ENCODE measurements around the gene AMH. TPM values are rescaled to one million over a fixed set of nuclear protein-coding genes. Genes with fewer than 3 reads are reported as not detected.

The AMH gene
- total and polyA plus RNA-seq, 9 donors = 1.5 to 13.3 (median 6.8) TPM

- H3K27me3 ChIP-seq (ENCODE audit: control insufficient read depth, insufficient read depth, low read length) = peaks cover 40% of the 10 kb centered on the region
- WGBS (ENCODE audit: insufficient coverage) = 86% methylated on average over 13 of the region's 21 CpGs
- H3K9me3 ChIP-seq (replicated peaks; ENCODE audit: control insufficient read depth, low read depth, low read length) = no peaks in the 10 kb centered on the region
- H3K27ac ChIP-seq (ENCODE audit: low read length) = no peak overlapping the region
- H3K4me1 ChIP-seq (ENCODE audit: control insufficient read depth, insufficient read depth, low read length) = peaks cover 34% of the 10 kb centered on the region
- DNase-seq = no peak
- H3K36me3 ChIP-seq (ENCODE audit: control insufficient read depth, insufficient read depth, low read length) = peaks cover 72% of the 10 kb centered on the region
- no peak overlapping the region for H3K4me3 ChIP-seq (ENCODE audit: low read length)
These were observed 750 bp upstream of the AMH start for GRCh38 chr19:2248136-2249009.

GRCh38 chr19:2249880-2250765 is 1.0 kb downstream of the AMH start:
- no peak for DNase-seq
- Histone ChIP-seq H3K27ac (ENCODE audit: low read length) (no peak overlapping the region), H3K4me3 (ENCODE audit: low read length) (no peak overlapping the region), H3K27me3 (ENCODE audit: control insufficient read depth, insufficient read depth, low read length) (peaks cover 48% of the 10 kb centered on the region), H3K9me3 (replicated peaks; ENCODE audit: control insufficient read depth, low read depth, low read length) (no peaks in the 10 kb centered on the region), H3K36me3 (ENCODE audit: control insufficient read depth, insufficient read depth, low read length) (peaks cover 60% of the 10 kb centered on the region), H3K4me1 (ENCODE audit: control insufficient read depth, insufficient read depth, low read length) (peaks cover 47% of the 10 kb centered on the region)
- WGBS (ENCODE audit: insufficient coverage) = 27% methylated on average over 43 of the region's 43 CpGs

- WGBS (ENCODE audit: insufficient coverage) = 9% methylated on average over 40 of the region's 40 CpGs
- peaks cover 53% of the 10 kb centered on the region for H3K4me1 ChIP-seq (ENCODE audit: control insufficient read depth, insufficient read depth, low read length)
- H3K27me3 ChIP-seq (ENCODE audit: control insufficient read depth, insufficient read depth, low read length) = peaks cover 48% of the 10 kb centered on the region
These were observed 1.6 kb downstream of the AMH start for GRCh38 chr19:2250766-2251105.

GRCh38 chr19:2251106-2252054 is 2.3 kb downstream of the AMH start:
- peaks cover 48% of the 10 kb centered on the region for H3K27me3 ChIP-seq (ENCODE audit: control insufficient read depth, insufficient read depth, low read length)

More at GRCh38 chr19:2250766-2251105, 1.6 kb downstream of the AMH start:
- no peak overlapping the region for H3K4me3 ChIP-seq (ENCODE audit: low read length)
- no peak for DNase-seq
- H3K36me3 ChIP-seq (ENCODE audit: control insufficient read depth, insufficient read depth, low read length) = peaks cover 54% of the 10 kb centered on the region
- no peak overlapping the region for H3K27ac ChIP-seq (ENCODE audit: low read length)
- H3K9me3 ChIP-seq (replicated peaks; ENCODE audit: control insufficient read depth, low read depth, low read length) = no peaks in the 10 kb centered on the region

GRCh38 chr19:2252055-2252796 is 3.1 kb downstream of the AMH start:
- H3K4me3 ChIP-seq (ENCODE audit: low read length) = no peak overlapping the region
- peaks cover 56% of the 10 kb centered on the region for H3K4me1 ChIP-seq (ENCODE audit: control insufficient read depth, insufficient read depth, low read length)
- H3K9me3 ChIP-seq (replicated peaks; ENCODE audit: control insufficient read depth, low read depth, low read length) = no peaks in the 10 kb centered on the region
- peaks cover 48% of the 10 kb centered on the region for H3K27me3 ChIP-seq (ENCODE audit: control insufficient read depth, insufficient read depth, low read length)
- no peak overlapping the region for H3K27ac ChIP-seq (ENCODE audit: low read length)
- 14% methylated on average over 69 of the region's 74 CpGs for WGBS (ENCODE audit: insufficient coverage)
- H3K36me3 ChIP-seq (ENCODE audit: control insufficient read depth, insufficient read depth, low read length) = peaks cover 39% of the 10 kb centered on the region
- DNase-seq = no peak

More at GRCh38 chr19:2251106-2252054, 2.3 kb downstream of the AMH start:
- 10% methylated on average over 122 of the region's 125 CpGs for WGBS (ENCODE audit: insufficient coverage)
- DNase-seq = no peak
- peaks cover 56% of the 10 kb centered on the region for H3K4me1 ChIP-seq (ENCODE audit: control insufficient read depth, insufficient read depth, low read length)
- H3K9me3 ChIP-seq (replicated peaks; ENCODE audit: control insufficient read depth, low read depth, low read length) = no peaks in the 10 kb centered on the region
- no peak overlapping the region for H3K27ac ChIP-seq (ENCODE audit: low read length)
- no peak overlapping the region for H3K4me3 ChIP-seq (ENCODE audit: low read length)
- peaks cover 48% of the 10 kb centered on the region for H3K36me3 ChIP-seq (ENCODE audit: control insufficient read depth, insufficient read depth, low read length)

- Histone ChIP-seq H3K27me3 (ENCODE audit: control insufficient read depth, insufficient read depth, low read length) (peaks cover 48% of the 10 kb centered on the region), H3K27ac (ENCODE audit: low read length) (no peak overlapping the region), H3K4me1 (ENCODE audit: control insufficient read depth, insufficient read depth, low read length) (peaks cover 58% of the 10 kb centered on the region), H3K9me3 (replicated peaks; ENCODE audit: control insufficient read depth, low read depth, low read length) (no peaks in the 10 kb centered on the region), H3K36me3 (ENCODE audit: control insufficient read depth, insufficient read depth, low read length) (peaks cover 34% of the 10 kb centered on the region), H3K4me3 (ENCODE audit: low read length) (no peak overlapping the region)
- WGBS (ENCODE audit: insufficient coverage) = 8% methylated on average over 16 of the region's 18 CpGs
- no peak for DNase-seq
These were observed 3.6 kb downstream of the AMH start for GRCh38 chr19:2252797-2253105.

- H3K4me1 ChIP-seq (ENCODE audit: control insufficient read depth, insufficient read depth, low read length) = peaks cover 58% of the 10 kb centered on the region
- peaks cover 28% of the 10 kb centered on the region for H3K36me3 ChIP-seq (ENCODE audit: control insufficient read depth, insufficient read depth, low read length)
- H3K9me3 ChIP-seq (replicated peaks; ENCODE audit: control insufficient read depth, low read depth, low read length) = no peaks in the 10 kb centered on the region
- no peak overlapping the region for H3K4me3 ChIP-seq (ENCODE audit: low read length)
- H3K27ac ChIP-seq (ENCODE audit: low read length) = no peak overlapping the region
- 8% methylated on average over 68 of the region's 77 CpGs for WGBS (ENCODE audit: insufficient coverage)
- H3K27me3 ChIP-seq (ENCODE audit: control insufficient read depth, insufficient read depth, low read length) = peaks cover 48% of the 10 kb centered on the region
- DNase-seq = no peak
These were observed 4.3 kb downstream of the AMH start for GRCh38 chr19:2253106-2254063.

GRCh38 chr19:2254064-2254872 is 5.1 kb downstream of the AMH start:
- no peak for DNase-seq
- Histone ChIP-seq H3K4me1 (ENCODE audit: control insufficient read depth, insufficient read depth, low read length) (peaks cover 61% of the 10 kb centered on the region), H3K27ac (ENCODE audit: low read length) (no peak overlapping the region)

More at GRCh38 chr19:2254064-2254872, 5.1 kb downstream of the AMH start:
- Histone ChIP-seq H3K9me3 (replicated peaks; ENCODE audit: control insufficient read depth, low read depth, low read length) (no peaks in the 10 kb centered on the region), H3K4me3 (ENCODE audit: low read length) (no peak overlapping the region), H3K27me3 (ENCODE audit: control insufficient read depth, insufficient read depth, low read length) (peaks cover 43% of the 10 kb centered on the region), H3K36me3 (ENCODE audit: control insufficient read depth, insufficient read depth, low read length) (peaks cover 19% of the 10 kb centered on the region)
- WGBS (ENCODE audit: insufficient coverage) = 35% methylated on average over 12 of the region's 20 CpGs
